GM12874 (cell line): ENCODE results near the gene MAP10.

Source experiments
- CTCF ChIP-seq: IDR thresholded peaks from 2 replicates; pipeline ENCODE4 v1.5.1; 2011; ENCODE audit warnings: low read depth, mild to moderate bottlenecking, control low read depth, low read length, moderate library complexity; ENCODE audit not compliant: insufficient read depth

Gene MAP10

GRCh38 chr1:232845406-232845955 lies 40.3 kb downstream of the MAP10 start:
- TF ChIP-seq CTCF: no peak

- TF ChIP-seq CTCF: no peak
Measured at GRCh38 chr1:232851532-232851931, 46.3 kb downstream of the MAP10 start.

GRCh38 chr1:232853994-232854797 lies 49.0 kb downstream of the MAP10 start:
- TF ChIP-seq CTCF: no peak

GRCh38 chr1:232854798-232855159 lies 49.6 kb downstream of the MAP10 start:
- TF ChIP-seq CTCF: no peak

- TF ChIP-seq CTCF: no peak
Measured at GRCh38 chr1:232856541-232856940, 51.3 kb downstream of the MAP10 start.
